Thoracic aorta (tissue), 2 donors: ENCODE results near the gene TMEM198. TPM values are rescaled to one million over a fixed set of nuclear protein-coding genes. Genes with fewer than 3 reads are reported as not detected.

Experiments used
- ATAC-seq: fragments of 150-250 bp; one replicate; pipeline ENCODE4 v1.8.0; 2017; ENCODE audit warnings: low read depth; ENCODE audit not compliant: insufficient number of reproducible peaks, low FRiP score
- DNase-seq: peaks from one replicate; pipeline ENCODE4 v3.0.0-alpha.2; 2020; ENCODE audit warnings: low spot score
- H3K27ac ChIP-seq, 2 donors: fragments of 200-600 bp; sonication (generic); 1 replicate in 1 of 2; 2 replicates in 1 of 2; pipeline ENCODE4 v1.5.1; 2016; ENCODE audit warnings: mild to moderate bottlenecking in 2 of 2, moderate library complexity in 2 of 2
- H3K27me3 ChIP-seq: fragments of 200-600 bp; sonication (generic); replicated peaks from 2 replicates; pipeline ENCODE4 v1.6.0; 2016; ENCODE audit warnings: mild to moderate bottlenecking; ENCODE audit not compliant: insufficient read depth
- H3K36me3 ChIP-seq: fragments of 200-600 bp; sonication (generic); one replicate; pipeline ENCODE4 v1.5.1; 2016
- H3K4me1 ChIP-seq, 2 donors: fragments of 200-600 bp; sonication (generic); 1 replicate in 1 of 2; 2 replicates in 1 of 2; pipeline versions ENCODE4 v1.5.1 to v1.6.0; 2016; ENCODE audit warnings: low read depth in 2 of 2, mild to moderate bottlenecking in 1 of 2; ENCODE audit not compliant: control insufficient read depth in 1 of 2
- H3K4me3 ChIP-seq: fragments of 200-600 bp; sonication (generic); 2 replicates; pipeline ENCODE4 v1.5.1; 2016; ENCODE audit warnings: mild to moderate bottlenecking
- H3K9me3 ChIP-seq: fragments of 200-600 bp; sonication (generic); 2 replicates; pipeline ENCODE4 v1.5.1; 2016
- total RNA-seq, 2 donors: library from RNA; depleted of rRNA; stranded (reverse); fragments of >200 nt; gene quantifications; one replicate each; pipeline versions ENCODE4 v1.1.0 to v1.2.3, GENCODE V29; 2016
- TF ChIP-seq, protein P1 (sequence below): fragments of 200-600 bp; sonication (generic); IDR thresholded peaks from one replicate; pipeline ENCODE4 v1.5.1; 2019; ENCODE audit warnings: antibody characterized with exemption

TMEM198 gene
- total RNA-seq, 2 donors from 2014 or later = 1.4 to 3.9 TPM

DNA sequence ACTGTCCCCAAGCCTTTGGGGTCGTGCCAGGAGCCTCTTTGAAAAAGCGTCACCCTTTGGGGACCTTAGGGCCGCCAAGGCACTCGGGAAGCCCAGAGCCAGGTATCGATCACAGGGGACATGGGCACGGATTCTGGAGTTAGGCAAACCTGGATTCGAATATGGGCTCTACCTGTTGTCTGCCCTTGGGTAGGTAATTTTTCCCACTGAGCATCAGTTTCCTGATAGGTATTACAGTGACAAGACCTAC lies 9.3 kb downstream of the TMEM198 start:
- no peak for ATAC-seq
- H3K36me3 ChIP-seq = peaks cover 5% of the 10 kb centered on the region
- no peaks in the 10 kb centered on the region for H3K9me3 ChIP-seq
- peaks cover 10 to 18% of the 10 kb centered on the region in 2 donors for H3K4me1 ChIP-seq
- no peak overlapping the region for H3K27ac ChIP-seq
- H3K4me3 ChIP-seq = peak overlapping the region; percentile 75
- H3K27me3 ChIP-seq = no peaks in the 10 kb centered on the region
- TF ChIP-seq, protein P1, sequence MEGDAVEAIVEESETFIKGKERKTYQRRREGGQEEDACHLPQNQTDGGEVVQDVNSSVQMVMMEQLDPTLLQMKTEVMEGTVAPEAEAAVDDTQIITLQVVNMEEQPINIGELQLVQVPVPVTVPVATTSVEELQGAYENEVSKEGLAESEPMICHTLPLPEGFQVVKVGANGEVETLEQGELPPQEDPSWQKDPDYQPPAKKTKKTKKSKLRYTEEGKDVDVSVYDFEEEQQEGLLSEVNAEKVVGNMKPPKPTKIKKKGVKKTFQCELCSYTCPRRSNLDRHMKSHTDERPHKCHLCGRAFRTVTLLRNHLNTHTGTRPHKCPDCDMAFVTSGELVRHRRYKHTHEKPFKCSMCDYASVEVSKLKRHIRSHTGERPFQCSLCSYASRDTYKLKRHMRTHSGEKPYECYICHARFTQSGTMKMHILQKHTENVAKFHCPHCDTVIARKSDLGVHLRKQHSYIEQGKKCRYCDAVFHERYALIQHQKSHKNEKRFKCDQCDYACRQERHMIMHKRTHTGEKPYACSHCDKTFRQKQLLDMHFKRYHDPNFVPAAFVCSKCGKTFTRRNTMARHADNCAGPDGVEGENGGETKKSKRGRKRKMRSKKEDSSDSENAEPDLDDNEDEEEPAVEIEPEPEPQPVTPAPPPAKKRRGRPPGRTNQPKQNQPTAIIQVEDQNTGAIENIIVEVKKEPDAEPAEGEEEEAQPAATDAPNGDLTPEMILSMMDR = no peak
- no peak for DNase-seq

DNA sequence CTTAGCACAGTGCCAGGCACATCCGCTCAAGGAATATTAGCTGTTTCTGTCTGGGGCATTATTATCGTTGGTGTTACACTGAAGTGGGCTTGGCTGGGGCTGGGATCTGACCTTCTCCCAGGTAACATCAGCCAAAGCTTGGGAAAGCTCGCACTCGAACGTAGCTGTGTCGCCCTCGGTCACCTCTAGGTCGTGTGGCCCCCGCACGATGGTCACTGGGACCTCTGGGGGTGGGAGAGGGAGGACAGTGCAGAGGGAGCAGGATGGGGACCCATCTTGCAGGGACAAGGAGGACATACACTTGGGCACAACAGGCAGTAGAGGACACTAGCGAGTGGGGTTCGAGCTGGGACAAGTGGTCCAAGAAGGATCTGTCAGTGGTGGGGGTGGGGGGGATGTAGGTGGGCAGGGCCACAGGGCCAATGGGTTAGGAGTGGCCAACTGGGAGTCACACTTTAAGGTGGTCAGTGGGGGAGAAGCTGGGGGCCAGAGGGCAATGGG lies 9.7 kb downstream of the TMEM198 start:
- peaks cover 5% of the 10 kb centered on the region for H3K36me3 ChIP-seq
- H3K4me1 ChIP-seq = peaks cover 10 to 18% of the 10 kb centered on the region in 2 donors
- no peak overlapping the region for H3K27ac ChIP-seq
- no peaks in the 10 kb centered on the region for H3K9me3 ChIP-seq
- TF ChIP-seq, protein P1 = no peak
- no peak overlapping the region for H3K4me3 ChIP-seq
- ATAC-seq (no peak), DNase-seq (no peak)
- no peaks in the 10 kb centered on the region for H3K27me3 ChIP-seq

DNA sequence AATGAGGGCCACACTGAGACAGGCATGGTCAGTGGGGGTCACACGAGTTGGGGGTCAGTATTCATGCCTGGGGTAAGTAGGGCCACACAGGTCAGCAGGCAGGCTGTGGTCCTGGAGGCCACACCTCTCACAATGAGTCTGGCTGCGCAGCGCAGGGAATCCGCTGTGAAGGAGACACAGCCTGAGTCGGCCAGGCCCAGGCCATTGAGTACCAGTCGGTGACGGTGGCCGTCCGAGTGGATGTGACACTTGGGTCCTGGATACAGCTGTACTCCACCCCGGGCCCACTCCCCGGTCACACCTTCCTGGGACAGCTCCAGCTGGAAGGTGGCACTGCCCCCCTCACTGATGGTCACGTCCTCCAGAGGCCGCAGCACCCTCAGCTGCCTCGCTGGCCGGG lies 10.5 kb downstream of the TMEM198 start:
- Histone ChIP-seq H3K27ac (no peak overlapping the region), H3K4me3 (no peak overlapping the region), H3K4me1 (peaks cover 10 to 18% of the 10 kb centered on the region in 2 donors), H3K36me3 (peaks cover 5% of the 10 kb centered on the region), H3K9me3 (no peaks in the 10 kb centered on the region), H3K27me3 (no peaks in the 10 kb centered on the region)
- DNase-seq (no peak), ATAC-seq (no peak)
- TF ChIP-seq, protein P1 = no peak

DNA sequence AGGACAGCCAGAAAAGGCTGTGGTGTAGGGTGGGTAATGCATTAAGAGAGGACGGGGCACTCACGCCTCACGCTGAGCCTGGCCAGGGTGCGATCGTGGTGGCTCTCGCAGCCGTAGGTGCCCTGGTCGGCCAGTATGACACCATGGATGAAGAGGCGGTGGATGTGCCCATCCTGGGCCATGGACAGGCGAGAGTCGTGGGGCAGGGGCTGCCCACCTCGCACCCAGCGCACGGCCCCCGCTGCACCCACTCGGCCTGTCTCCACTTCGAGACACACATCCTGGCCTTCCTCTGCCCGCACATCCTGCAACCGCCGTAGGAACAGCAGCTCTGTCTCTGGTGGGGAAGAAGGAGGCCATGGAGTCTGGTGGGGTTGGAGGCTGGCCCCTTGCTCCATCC lies 12.1 kb downstream of the TMEM198 start:
- H3K27ac ChIP-seq = no peak overlapping the region
- no peaks in the 10 kb centered on the region for H3K9me3 ChIP-seq
- DNase-seq (no peak), ATAC-seq (no peak)
- peaks cover 5% of the 10 kb centered on the region for H3K36me3 ChIP-seq
- H3K27me3 ChIP-seq = no peaks in the 10 kb centered on the region
- peaks cover 10 to 18% of the 10 kb centered on the region in 2 donors for H3K4me1 ChIP-seq
- TF ChIP-seq, protein P1 = no peak
- no peak overlapping the region for H3K4me3 ChIP-seq

DNA sequence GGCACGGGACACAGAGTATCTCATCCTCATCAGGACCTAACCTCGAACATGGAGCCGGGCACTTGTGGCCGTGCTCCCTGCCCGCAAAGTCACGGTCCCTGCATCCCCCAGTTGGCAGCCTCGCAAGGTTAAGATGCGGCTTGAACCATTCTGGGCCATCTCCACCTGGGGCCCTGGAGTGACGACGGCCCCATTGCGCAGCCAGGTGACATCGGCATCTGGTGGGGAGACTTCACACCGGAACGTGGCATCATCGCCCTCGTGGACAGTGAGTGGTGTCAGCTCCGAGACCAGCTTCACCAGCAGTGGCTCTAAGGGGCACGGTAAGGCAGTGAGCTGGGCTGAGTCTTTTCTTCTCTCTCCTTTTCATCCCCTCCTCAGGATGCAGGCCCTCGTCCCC lies 12.6 kb downstream of the TMEM198 start:
- peaks cover 5% of the 10 kb centered on the region for H3K36me3 ChIP-seq
- peaks cover 10 to 16% of the 10 kb centered on the region in 2 donors for H3K4me1 ChIP-seq
- no peaks in the 10 kb centered on the region for H3K9me3 ChIP-seq
- TF ChIP-seq, protein P1 = no peak
- DNase-seq (no peak), ATAC-seq (no peak)
- H3K4me3 ChIP-seq = no peak overlapping the region
- H3K27ac ChIP-seq = no peak overlapping the region
- H3K27me3 ChIP-seq = no peaks in the 10 kb centered on the region
